ENCODE results near the gene CCDC32. TPM values are rescaled to one million over a fixed set of nuclear protein-coding genes. Genes with fewer than 3 reads are reported as not detected.

The CCDC32 gene
- total RNA-seq, 2 experiments from 2014 or later = 20.9 to 21.3 TPM

- POLR2A ChIA-PET = interaction anchor here (0.5 kb wide), 1 partner anchor 31 kb away, joined by 3 read pairs; no protein-coding TSS in a partner anchor
- intact Hi-C loops (cut with DNase I, micrococcal nuclease) = no loop called here
- H3K9me3 ChIP-seq (ENCODE audit: control insufficient read depth in 1 of 2, insufficient read depth in 1 of 2, low read length in 2 of 2) = no peaks in the 10 kb centered on the region
- peaks cover 29% of the 10 kb centered on the region for H3K4me1 Mint-ChIP-seq (ENCODE audit: low read depth)
- DNase-seq = no peak
- peaks cover 15% of the 10 kb centered on the region for H3K4me1 ChIP-seq (ENCODE audit: insufficient read depth, low read length)
- no peak for ATAC-seq (ENCODE audit: poor library complexity)
- no peak overlapping the region for H3K4me3 ChIP-seq (ENCODE audit: low read length)
- TF ChIP-seq CTCF (IDR thresholded peaks at IDR 0.05) = no peak
- H3K9me3 Mint-ChIP-seq = no peaks in the 10 kb centered on the region
- H3K27ac Mint-ChIP-seq = no peak overlapping the region
- no peaks in the 10 kb centered on the region for H3K27me3 Mint-ChIP-seq
- peaks cover 27% of the 10 kb centered on the region for H3K36me3 ChIP-seq (ENCODE audit: insufficient read depth, low read length)
- H3K27me3 ChIP-seq (ENCODE audit: control insufficient read depth in 1 of 2, insufficient read depth in 2 of 2, low read length in 2 of 2) = no peaks in the 10 kb centered on the region
- peaks cover 78% of the 10 kb centered on the region for H3K36me3 Mint-ChIP-seq (ENCODE audit: low read depth)
- no peak overlapping the region for H3K4me3 Mint-ChIP-seq
- CTCF ChIA-PET = interaction anchor here (0.6 kb wide), 1 partner anchor 834 kb away, joined by 5 read pairs; no protein-coding TSS in a partner anchor
- no peak overlapping the region for H3K27ac ChIP-seq (ENCODE audit: low read depth in 1 of 2, low read length in 2 of 2)
Observed at GRCh38 chr15:40558952-40559742, 5.7 kb downstream of the CCDC32 start.

- peaks cover 41% of the 10 kb centered on the region for H3K36me3 ChIP-seq (ENCODE audit: insufficient read depth, low read length)
- H3K27me3 Mint-ChIP-seq = no peaks in the 10 kb centered on the region
- no peak overlapping the region for H3K27ac ChIP-seq (ENCODE audit: low read depth in 1 of 2, low read length in 2 of 2)
- ChIA-PET POLR2A (no interaction called here), CTCF (no interaction called here)
- no peaks in the 10 kb centered on the region for H3K9me3 ChIP-seq (ENCODE audit: control insufficient read depth in 1 of 2, insufficient read depth in 1 of 2, low read length in 2 of 2)
- H3K9me3 Mint-ChIP-seq = no peaks in the 10 kb centered on the region
- H3K4me3 Mint-ChIP-seq = no peak overlapping the region
- no peak overlapping the region for H3K27ac Mint-ChIP-seq
- DNase-seq = no peak
- H3K4me3 ChIP-seq (ENCODE audit: low read length) = no peak overlapping the region
- TF ChIP-seq CTCF (IDR thresholded peaks at IDR 0.05) = no peak
- no peaks in the 10 kb centered on the region for H3K4me1 ChIP-seq (ENCODE audit: insufficient read depth, low read length)
- intact Hi-C loops (cut with DNase I, micrococcal nuclease) = no loop called here
- peaks cover 82% of the 10 kb centered on the region for H3K36me3 Mint-ChIP-seq (ENCODE audit: low read depth)
- no peaks in the 10 kb centered on the region for H3K27me3 ChIP-seq (ENCODE audit: control insufficient read depth in 1 of 2, insufficient read depth in 2 of 2, low read length in 2 of 2)
- ATAC-seq (ENCODE audit: poor library complexity) = no peak
- H3K4me1 Mint-ChIP-seq (ENCODE audit: low read depth) = peaks cover 18% of the 10 kb centered on the region
Observed at GRCh38 chr15:40555876-40556275, 9.0 kb downstream of the CCDC32 start.

- H3K9me3 Mint-ChIP-seq = no peaks in the 10 kb centered on the region
- Histone ChIP-seq H3K27me3 (ENCODE audit: control insufficient read depth in 1 of 2, insufficient read depth in 2 of 2, low read length in 2 of 2) (no peaks in the 10 kb centered on the region), H3K9me3 (ENCODE audit: control insufficient read depth in 1 of 2, insufficient read depth in 1 of 2, low read length in 2 of 2) (no peaks in the 10 kb centered on the region), H3K36me3 (ENCODE audit: insufficient read depth, low read length) (peaks cover 48% of the 10 kb centered on the region), H3K4me1 (ENCODE audit: insufficient read depth, low read length) (no peaks in the 10 kb centered on the region), H3K27ac (ENCODE audit: low read depth in 1 of 2, low read length in 2 of 2) (no peak overlapping the region), H3K4me3 (ENCODE audit: low read length) (no peak overlapping the region)
- CTCF ChIA-PET = interaction anchor here (1.0 kb wide), 1 partner anchor 229 kb away, joined by 3 read pairs; no protein-coding TSS in a partner anchor
- peaks cover 4% of the 10 kb centered on the region for H3K4me1 Mint-ChIP-seq (ENCODE audit: low read depth)
- H3K27me3 Mint-ChIP-seq = no peaks in the 10 kb centered on the region
- TF ChIP-seq CTCF (IDR thresholded peaks at IDR 0.05) = no peak
- no peak overlapping the region for H3K27ac Mint-ChIP-seq
- DNase-seq (no peak), ATAC-seq (ENCODE audit: poor library complexity) (no peak)
- POLR2A ChIA-PET = no interaction called here
- H3K4me3 Mint-ChIP-seq = no peak overlapping the region
- intact Hi-C loops (cut with DNase I, micrococcal nuclease) = no loop called here
- peaks cover 82% of the 10 kb centered on the region for H3K36me3 Mint-ChIP-seq (ENCODE audit: low read depth)
Observed at GRCh38 chr15:40554161-40554525, 10.7 kb downstream of the CCDC32 start.

Measured in CD4-positive, alpha-beta T cell (primary cell).